ENCODE results near the gene HOOK2. TPM values are rescaled to one million over a fixed set of nuclear protein-coding genes. Genes with fewer than 3 reads are reported as not detected.
"Not testable (repeated sequence)": the region's sequence is repeated elsewhere in the genome, so short reads cannot be mapped to it uniquely, and the experiment has no call there.

Gene HOOK2
- total RNA-seq, 3 donors from 2014 or later (not counting 1 experiment from before 2014, with no cell fraction given), result 13.3 to 15.3 (median 13.9) TPM

DNA sequence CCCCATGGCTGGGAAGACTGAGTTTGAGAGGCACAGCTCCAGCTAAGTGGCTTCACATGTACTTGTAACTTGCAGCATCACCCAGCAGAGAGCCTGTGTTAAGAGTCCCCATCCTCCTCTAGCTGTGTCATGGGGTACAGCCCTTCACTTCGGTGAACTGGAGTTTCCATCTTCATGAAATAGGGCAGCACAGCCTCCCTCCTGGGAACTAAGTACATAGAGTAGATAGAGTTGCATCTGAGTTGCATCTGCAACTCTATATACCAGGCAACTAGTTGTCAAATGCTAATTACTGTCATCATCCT is 25.1 kb upstream of the HOOK2 start:
- no peaks in the 10 kb centered on the region for H3K36me3 Mint-ChIP-seq
- Histone ChIP-seq H3K27ac (ENCODE audit: low read length) (no peak overlapping the region), H3K36me3 (ENCODE audit: control insufficient read depth, insufficient read depth, low read length) (no peaks in the 10 kb centered on the region), H3K4me1 (ENCODE audit: control insufficient read depth, insufficient read depth, low read length) (peaks cover 36% of the 10 kb centered on the region), H3K27me3 (ENCODE audit: control insufficient read depth, insufficient read depth, low read length) (peaks cover 6% of the 10 kb centered on the region), H3K4me3 (ENCODE audit: low read length) (no peak overlapping the region), H3K9me3 (ENCODE audit: control insufficient read depth, insufficient read depth, low read length) (no peaks in the 10 kb centered on the region)
- H3K4me3 Mint-ChIP-seq, result peak overlapping the region; percentile 88
- TF ChIP-seq, protein P1, sequence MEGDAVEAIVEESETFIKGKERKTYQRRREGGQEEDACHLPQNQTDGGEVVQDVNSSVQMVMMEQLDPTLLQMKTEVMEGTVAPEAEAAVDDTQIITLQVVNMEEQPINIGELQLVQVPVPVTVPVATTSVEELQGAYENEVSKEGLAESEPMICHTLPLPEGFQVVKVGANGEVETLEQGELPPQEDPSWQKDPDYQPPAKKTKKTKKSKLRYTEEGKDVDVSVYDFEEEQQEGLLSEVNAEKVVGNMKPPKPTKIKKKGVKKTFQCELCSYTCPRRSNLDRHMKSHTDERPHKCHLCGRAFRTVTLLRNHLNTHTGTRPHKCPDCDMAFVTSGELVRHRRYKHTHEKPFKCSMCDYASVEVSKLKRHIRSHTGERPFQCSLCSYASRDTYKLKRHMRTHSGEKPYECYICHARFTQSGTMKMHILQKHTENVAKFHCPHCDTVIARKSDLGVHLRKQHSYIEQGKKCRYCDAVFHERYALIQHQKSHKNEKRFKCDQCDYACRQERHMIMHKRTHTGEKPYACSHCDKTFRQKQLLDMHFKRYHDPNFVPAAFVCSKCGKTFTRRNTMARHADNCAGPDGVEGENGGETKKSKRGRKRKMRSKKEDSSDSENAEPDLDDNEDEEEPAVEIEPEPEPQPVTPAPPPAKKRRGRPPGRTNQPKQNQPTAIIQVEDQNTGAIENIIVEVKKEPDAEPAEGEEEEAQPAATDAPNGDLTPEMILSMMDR (IDR thresholded peaks at IDR 0.05), result no peak
- no peak for ATAC-seq
- peak in 1 of 2 donors; percentile 20 for DNase-seq
- intact Hi-C loops (cut with micrococcal nuclease), result no loop called here
- no peaks in the 10 kb centered on the region for H3K9me3 Mint-ChIP-seq
- peaks cover 0 to 12% of the 10 kb centered on the region in 2 donors for H3K27me3 Mint-ChIP-seq (ENCODE audit: low read depth in 2 of 2)
- 100% methylated on average over 1 of the region's 1 CpG for WGBS (ENCODE audit: insufficient coverage)
- no peak overlapping the region for H3K27ac Mint-ChIP-seq
- peaks cover 25 to 28% of the 10 kb centered on the region in 2 donors for H3K4me1 Mint-ChIP-seq

DNA sequence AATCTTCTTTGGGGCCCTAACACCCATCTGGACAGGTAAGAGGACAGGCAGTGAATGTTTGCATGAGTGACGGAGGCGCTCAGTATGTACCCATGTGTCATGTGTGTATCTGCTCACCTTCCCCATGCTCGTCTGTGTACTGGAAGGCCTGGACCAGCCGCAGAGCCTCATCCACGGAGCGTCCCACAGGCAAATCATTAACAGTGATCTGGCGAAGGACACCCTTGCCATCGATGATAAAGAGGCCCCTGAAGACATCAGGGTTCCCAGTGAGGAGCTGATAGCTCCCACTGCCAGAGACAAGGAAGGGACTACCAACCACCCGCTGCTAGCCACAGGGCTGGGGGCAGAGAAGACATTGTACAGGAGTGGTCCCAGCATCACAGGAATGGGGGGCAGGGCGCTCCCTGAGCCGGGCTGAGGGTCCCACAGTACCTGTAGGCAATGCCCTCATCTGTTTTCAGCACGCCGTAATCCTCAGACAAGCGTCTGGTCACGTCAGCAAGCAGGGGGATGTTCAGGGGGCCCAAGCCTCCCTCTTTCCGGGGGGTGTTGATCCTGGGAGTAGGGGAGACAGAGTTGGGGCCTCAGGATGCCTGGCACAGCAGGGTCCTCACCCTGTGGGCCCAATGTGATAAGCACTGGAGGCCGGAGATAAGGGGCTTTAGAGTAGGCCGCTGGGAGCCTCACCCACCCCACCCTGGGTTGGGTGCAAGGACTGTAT is 24.6 kb upstream of the HOOK2 start:
- WGBS (ENCODE audit: insufficient coverage), result 95% methylated on average over 18 of the region's 18 CpGs
- Mint-ChIP-seq H3K27ac (no peak overlapping the region), H3K4me1 (peaks cover 25 to 28% of the 10 kb centered on the region in 2 donors), H3K9me3 (no peaks in the 10 kb centered on the region), H3K27me3 (ENCODE audit: low read depth in 2 of 2) (peaks cover 0 to 12% of the 10 kb centered on the region in 2 donors), H3K36me3 (no peaks in the 10 kb centered on the region), H3K4me3 (peak overlapping the region; percentile 13)
- intact Hi-C loops (cut with micrococcal nuclease), result loop anchor here (10.0 kb wide), 2 partner anchors 125 to 355 kb away; partner anchors contain the start of genes IER2 and STX10
- Histone ChIP-seq H3K9me3 (ENCODE audit: control insufficient read depth, insufficient read depth, low read length) (no peaks in the 10 kb centered on the region), H3K36me3 (ENCODE audit: control insufficient read depth, insufficient read depth, low read length) (no peaks in the 10 kb centered on the region), H3K4me1 (ENCODE audit: control insufficient read depth, insufficient read depth, low read length) (peaks cover 38% of the 10 kb centered on the region), H3K27me3 (ENCODE audit: control insufficient read depth, insufficient read depth, low read length) (peaks cover 6% of the 10 kb centered on the region), H3K27ac (ENCODE audit: low read length) (no peak overlapping the region), H3K4me3 (ENCODE audit: low read length) (no peak overlapping the region)
- peak in 1 of 2 donors; percentile 13 for DNase-seq
- ATAC-seq, result no peak
- TF ChIP-seq, protein P1 (IDR thresholded peaks at IDR 0.05), result no peak

DNA sequence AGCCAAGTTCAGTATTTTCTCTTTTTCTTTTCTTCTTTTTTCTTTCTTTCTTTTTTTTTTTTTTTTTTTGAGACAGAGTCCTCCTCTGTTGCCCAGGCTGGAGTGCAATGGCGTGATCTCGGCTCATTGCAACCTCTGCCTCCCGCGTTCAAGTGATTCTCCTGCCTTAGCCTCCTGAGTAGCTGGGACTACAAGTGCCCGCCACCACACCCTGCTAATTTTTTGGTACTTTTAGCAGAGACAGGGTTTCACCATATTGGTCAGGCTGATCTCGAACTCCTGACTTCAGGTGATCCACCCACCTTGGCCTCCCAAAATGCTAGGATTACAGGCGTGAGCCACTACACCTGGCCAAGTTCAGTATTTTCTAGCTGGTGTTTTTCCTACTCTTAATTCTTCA is 22.3 kb upstream of the HOOK2 start:
- DNase-seq; H3K4me3 Mint-ChIP-seq; ATAC-seq; H3K36me3 ChIP-seq (ENCODE audit: control insufficient read depth, insufficient read depth, low read length); H3K27ac ChIP-seq (ENCODE audit: low read length); H3K4me3 ChIP-seq (ENCODE audit: low read length); H3K9me3 Mint-ChIP-seq; H3K36me3 Mint-ChIP-seq; H3K27me3 ChIP-seq (ENCODE audit: control insufficient read depth, insufficient read depth, low read length); H3K9me3 ChIP-seq (ENCODE audit: control insufficient read depth, insufficient read depth, low read length): not testable (repeated sequence)
- Mint-ChIP-seq H3K4me1 (peaks cover 34 to 41% of the 10 kb centered on the region in 2 donors), H3K27me3 (ENCODE audit: low read depth in 2 of 2) (peaks cover 0 to 12% of the 10 kb centered on the region in 2 donors), H3K27ac (peak overlapping the region in 1 of 2 donors; percentile 51)
- peaks cover 48% of the 10 kb centered on the region for H3K4me1 ChIP-seq (ENCODE audit: control insufficient read depth, insufficient read depth, low read length)
- 96% methylated on average over 7 of the region's 7 CpGs for WGBS (ENCODE audit: insufficient coverage)
- intact Hi-C loops (cut with micrococcal nuclease), result loop anchor here (10.0 kb wide), 2 partner anchors 123 to 357 kb away; partner anchors contain the start of genes IER2 and STX10

DNA sequence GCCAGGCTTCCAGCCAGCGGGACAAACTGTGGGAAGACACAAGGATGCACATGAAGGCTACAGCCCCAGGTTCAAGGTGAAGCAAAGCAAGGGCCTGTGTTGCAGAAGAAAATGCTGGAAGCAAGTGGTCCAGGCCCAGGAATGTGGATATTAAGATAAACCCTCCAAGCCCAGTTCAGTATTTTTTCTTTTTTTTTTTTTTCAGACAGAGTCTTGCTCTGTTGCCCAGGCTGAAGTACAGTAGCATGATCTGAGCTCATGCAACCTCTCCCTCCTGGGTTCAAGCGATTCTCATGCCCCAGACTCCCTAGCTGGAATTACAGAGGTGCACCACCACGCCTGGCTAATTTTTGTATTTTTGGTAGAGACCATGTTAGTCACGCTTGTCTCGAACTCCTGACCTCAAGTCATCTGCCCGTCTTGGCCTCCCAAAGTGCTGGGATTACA is 21.8 kb upstream of the HOOK2 start:
- intact Hi-C loops (cut with micrococcal nuclease), result loop anchor here (10.0 kb wide), 2 partner anchors 122 to 358 kb away; partner anchors contain the start of genes IER2 and STX10
- Mint-ChIP-seq H3K9me3 (no peaks in the 10 kb centered on the region), H3K27ac (peak overlapping the region in 1 of 2 donors; percentile 51), H3K36me3 (no peaks in the 10 kb centered on the region), H3K4me3 (no peak overlapping the region), H3K27me3 (ENCODE audit: low read depth in 2 of 2) (peaks cover 0 to 7% of the 10 kb centered on the region in 2 donors), H3K4me1 (peaks cover 30 to 36% of the 10 kb centered on the region in 2 donors)
- no peak for ATAC-seq
- no peak overlapping the region for H3K27ac ChIP-seq (ENCODE audit: low read length)
- no peaks in the 10 kb centered on the region for H3K36me3 ChIP-seq (ENCODE audit: control insufficient read depth, insufficient read depth, low read length)
- peaks cover 43% of the 10 kb centered on the region for H3K4me1 ChIP-seq (ENCODE audit: control insufficient read depth, insufficient read depth, low read length)
- WGBS (ENCODE audit: insufficient coverage), result 93% methylated on average over 6 of the region's 6 CpGs
- DNase-seq, result peak in 1 of 2 donors; percentile 30
- no peak overlapping the region for H3K4me3 ChIP-seq (ENCODE audit: low read length)
- TF ChIP-seq, protein P1 (IDR thresholded peaks at IDR 0.05), result no peak
- H3K27me3 ChIP-seq (ENCODE audit: control insufficient read depth, insufficient read depth, low read length), result peaks cover 5% of the 10 kb centered on the region
- no peaks in the 10 kb centered on the region for H3K9me3 ChIP-seq (ENCODE audit: control insufficient read depth, insufficient read depth, low read length)
